ENCODE measurements around the gene POLR3F.
"Not testable (repeated sequence)": the region's sequence is repeated elsewhere in the genome, so short reads cannot be mapped to it uniquely, and the experiment has no call there.

POLR3F gene, protein sequence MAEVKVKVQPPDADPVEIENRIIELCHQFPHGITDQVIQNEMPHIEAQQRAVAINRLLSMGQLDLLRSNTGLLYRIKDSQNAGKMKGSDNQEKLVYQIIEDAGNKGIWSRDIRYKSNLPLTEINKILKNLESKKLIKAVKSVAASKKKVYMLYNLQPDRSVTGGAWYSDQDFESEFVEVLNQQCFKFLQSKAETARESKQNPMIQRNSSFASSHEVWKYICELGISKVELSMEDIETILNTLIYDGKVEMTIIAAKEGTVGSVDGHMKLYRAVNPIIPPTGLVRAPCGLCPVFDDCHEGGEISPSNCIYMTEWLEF

DNA sequence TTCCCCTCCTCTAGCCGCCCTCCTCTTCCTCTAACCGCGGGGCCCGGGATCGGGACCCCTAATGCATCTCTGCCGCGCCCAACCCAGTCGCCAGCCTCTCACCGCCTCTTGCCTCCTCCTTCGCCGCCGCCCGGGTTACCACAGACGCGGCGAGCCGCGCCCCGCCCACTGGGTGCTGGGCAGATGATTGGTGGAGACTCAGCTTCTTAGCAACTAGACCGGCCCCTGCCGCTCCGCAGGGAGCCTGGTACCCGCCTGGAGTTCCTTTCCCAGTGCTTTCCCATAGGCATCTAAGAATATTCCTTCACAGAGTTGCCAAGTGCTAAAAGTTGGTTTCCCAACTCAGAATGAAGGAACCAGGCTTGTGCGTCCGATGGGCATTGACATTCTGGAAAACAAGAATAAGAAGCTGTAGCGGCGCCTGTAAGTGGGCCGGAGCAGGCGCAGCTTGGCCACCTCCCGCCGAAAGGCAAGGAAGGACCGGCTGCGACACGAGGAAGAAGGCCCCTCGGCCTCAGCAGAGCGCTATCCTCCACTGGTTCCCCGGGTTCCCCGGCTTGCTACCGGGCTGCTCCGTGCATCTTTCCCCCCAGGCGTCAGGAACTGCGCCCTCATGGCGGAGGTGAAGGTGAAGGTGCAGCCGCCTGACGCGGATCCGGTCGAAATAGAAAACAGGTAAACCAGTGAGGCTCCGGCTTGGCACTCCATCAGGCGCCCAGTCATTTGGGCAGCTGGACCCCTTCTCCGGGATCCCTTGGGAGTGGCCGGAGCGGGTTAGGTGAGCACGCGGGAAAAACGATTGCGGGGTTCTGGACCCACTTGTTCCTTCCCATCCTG, at the start of gene POLR3F, which contains the start of gene DZANK1:
POLR3F (plus strand) TSS at position 497 of the 837 bp plus-strand sequence; CDS start at position 614, 117 bp downstream.
DZANK1 (minus strand) TSS at position 137 of the 837 bp plus-strand sequence. CDS start 1,672 bp downstream, outside the sequence.
- peak; percentile 95 to 97 for DNase-seq

DNA sequence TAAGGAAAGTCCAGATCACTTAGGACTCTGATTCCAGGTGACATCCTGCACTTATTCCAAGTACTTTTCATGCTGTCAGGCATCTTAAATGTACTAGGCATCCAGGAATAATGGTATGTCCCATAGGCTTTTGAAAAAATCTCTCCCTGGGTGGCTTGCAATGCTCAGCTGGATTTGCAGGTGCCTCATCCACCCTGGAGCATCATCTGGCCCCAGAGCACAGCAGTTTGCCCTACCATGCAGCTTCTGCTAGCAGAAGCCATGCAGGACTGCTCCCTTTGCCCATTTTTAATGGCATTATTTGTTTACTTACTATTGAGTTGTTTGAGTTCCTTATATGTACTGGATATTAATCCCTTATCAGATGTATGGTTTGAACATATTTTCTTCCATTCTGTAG, 45.6 kb upstream of the POLR3F start:
- DNase-seq = no peak

DNA sequence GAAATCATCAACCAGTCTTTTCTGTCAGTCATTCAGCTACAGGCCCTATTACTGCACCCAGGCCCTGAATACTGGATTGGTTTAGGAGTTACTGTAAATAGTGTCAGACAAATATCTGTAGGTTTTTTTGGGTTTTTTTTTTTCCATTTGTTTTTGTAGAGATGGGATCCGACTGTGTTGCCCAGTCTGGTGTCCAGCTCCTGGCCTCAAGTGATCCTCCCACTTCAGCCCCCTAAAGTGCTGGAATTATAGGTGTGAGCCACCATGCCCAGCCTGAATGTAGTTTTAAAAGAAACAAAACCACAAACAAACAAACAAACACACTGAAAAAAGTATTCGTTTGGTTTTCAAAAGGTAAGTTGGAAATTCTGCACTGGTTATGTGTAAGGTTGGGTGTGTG, 40.0 kb upstream of the POLR3F start:
- no peak for DNase-seq

DNA sequence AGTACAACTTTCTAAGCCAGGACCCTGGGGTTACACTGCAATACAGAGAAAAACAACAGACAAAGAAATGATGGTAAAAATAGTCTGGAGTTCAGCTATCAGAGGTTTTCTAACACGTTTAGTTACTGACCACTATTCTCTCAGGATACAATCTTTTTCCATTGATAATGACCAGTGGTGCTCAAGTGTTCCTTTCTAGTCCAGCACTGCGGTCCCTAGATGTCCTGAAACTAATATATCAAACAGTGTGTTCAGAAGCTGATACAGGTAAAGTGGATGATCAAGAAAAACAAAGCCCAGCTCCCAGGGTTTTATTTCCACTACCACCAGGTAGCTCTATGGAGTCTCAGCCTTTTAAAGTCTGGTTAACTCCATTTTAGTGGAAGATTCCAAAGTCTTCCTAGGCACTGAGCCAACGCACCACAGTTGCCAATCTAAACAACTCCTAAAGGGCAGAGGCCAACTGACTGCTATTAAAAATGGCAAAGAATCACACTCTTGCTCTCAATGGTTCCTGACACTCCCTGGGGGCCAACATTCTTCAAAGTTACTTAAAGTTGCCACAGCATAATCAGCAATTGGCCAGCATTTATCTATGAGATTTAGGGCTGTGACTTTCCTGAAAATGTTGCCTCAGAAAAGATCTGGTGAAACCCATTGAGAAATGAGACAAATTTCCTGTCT, 38.6 kb upstream of the POLR3F start:
- DNase-seq = no peak

DNA sequence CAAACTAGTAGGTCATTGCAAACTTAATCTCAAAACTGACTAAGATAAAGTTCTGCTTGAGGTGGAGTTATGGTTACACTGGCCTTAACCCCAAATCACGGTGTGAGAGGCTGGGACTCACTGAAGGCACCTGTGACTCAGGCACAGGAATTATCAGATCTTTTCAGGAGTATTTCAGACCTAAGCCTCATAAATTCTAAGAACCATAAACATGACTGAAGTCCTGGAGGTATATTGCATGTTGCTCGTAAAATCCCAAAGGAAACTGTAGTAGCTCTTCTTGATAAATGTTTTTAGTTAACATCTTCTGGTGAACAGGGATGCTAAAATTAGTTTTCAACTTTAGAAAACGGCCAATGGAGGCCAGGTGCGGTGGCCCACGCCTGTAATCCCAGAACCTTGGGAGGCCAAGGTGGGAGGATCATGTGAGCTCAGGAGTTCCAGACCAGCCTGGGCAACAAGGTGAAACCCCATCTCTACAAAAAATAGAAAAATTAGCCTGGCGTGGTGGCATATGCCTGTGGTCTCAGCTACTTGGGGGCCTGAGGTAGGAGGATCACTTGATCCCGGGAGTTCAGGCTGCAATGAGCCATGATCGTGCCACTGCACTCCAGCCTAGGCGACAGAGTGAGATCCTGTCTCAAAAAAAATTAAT, 36.9 kb upstream of the POLR3F start:
- DNase-seq = no peak

DNA sequence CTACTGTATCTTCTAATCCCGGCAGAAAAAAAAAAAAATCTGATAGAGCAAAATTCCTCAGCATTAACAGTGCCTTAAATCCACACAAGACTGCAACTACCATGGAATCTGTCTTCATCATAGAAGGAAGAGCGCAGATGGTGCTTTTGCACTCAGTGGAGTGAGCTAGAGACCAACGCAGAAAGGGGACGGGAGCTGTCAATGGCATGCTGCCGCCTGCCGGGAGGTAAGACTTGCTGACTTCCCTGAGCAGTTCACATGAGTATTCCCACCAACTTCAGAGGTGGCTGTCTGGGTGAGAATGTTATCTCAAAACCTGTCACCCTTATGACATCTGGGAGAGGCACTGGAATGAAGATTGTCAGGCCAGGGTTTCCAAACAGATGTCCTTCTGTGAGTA, 36.0 kb upstream of the POLR3F start:
- DNase-seq = no peak

DNA sequence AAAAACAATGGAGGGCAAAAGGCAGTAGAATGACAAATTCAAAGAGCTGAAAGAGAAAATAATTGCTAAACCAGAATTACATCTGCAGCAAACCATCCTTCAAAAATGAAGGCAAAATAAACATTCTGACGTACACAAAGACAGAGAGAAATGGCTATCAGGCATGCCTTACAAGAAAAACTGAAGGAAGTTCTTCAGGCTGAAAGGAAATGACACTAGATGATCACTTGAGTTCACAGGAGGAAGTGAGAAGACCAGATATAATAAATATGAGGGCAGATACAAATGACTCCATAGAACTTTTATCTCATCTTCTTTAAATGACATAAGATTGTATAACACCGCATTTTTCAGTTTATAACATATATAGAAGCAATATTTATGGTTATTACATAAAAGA, 30.3 kb upstream of the POLR3F start:
- DNase-seq = no peak

DNA sequence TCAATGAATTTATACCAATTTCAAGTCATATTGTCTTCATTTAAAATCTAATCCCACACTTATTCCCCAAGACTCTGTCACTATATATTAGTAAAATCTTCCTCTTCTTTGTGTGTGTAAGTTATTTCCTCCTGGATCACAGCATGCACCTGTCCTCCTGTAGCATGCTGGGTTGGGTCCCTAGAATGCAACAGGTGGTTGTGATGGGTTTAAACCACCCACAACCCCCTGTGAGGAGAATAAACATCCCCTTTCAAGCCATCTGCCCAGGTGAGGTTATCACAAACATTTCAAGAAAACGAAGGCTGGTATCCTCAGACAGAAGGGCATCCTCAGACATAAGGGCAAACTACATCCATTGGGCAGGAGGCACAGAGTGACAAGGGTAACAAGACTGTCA, 26.8 kb upstream of the POLR3F start:
- DNase-seq = no peak

DNA sequence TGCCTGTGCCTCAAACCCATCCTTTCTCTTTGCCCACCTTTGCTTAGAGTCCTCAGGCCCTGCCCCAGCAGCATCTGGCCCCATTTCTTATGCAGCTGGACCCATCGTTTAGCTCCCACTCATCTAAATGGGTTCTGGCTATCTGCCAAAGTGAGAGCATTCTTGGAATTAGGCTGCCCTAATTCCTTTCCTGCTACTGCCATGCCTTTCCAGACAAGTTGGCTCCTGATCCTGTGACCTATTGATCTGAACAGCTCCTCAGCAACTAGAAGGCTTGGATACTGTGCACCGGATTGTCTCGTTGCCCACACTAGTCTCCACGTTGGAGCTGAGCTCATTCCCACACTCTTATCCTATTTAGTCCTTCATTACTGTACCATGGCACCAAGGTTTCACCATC, 23.3 kb upstream of the POLR3F start:
- peak in 1 of 2 experiments; percentile 10 for DNase-seq

DNA sequence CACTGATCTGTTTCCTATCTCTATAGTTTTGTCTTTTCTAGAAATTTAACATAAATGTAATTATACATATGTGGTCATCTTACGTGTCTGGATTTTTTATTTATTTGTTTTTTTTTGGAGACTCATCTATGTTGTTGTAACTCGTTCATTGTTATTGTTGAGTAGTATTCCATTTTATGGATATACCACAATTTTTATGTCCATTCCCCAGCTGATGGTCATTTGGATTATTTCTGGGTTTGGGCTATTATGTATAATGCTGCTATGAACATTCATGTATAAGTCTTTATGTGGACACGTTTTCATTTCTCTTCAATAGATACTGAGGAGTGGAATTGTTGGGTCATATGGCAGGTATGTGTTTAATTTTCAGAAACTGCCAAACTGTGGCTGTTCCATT, 10.6 kb upstream of the POLR3F start:
- DNase-seq = no peak

DNA sequence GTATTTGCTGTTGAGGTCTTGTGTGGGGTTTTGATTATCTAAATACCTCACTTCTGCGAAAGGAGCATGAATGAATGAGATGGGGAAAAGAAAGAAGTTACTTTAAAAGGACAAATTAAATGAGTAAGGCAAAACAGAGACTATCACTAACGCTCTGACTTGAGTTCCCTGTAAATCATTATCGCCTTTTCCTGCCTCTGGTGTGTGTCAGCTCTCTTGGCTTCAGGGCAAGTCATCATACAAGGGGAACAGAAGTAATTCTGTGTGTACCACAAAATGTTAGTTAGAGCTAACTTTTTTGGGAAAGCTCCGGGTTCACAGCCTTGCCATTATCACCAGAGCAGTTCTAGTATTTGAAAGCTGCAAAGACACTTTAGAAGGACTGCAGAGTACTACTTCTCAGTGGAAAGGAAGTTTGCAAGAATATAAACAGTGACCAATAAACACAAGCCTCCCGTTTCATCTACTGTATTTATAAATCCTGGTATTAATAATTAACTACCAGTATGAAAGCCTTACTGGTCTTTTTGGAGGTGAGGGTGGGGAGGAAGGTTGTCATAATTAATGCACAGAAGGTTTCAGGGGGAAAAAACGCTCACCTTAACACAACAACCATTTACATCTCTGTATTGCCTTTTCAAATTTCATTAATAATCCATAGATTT, 1.5 kb upstream of the POLR3F start:
- DNase-seq = no peak

DNA sequence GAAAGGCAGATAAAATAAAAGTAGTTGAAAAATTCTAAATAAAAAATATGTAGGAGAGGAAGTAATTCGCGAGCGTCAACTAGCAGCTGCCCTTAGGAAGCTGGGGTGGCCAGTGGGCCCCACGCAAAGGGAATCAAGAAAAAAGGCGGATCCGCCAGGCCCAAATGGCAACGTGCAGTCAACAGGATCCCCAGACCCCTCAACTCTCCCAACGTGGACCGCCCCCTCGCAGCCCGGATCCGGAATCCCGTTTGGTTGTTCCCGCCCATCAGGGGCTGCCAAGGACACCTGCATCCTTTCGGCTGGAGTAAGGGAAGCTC, 656 bp upstream of the POLR3F start:
- peak in 1 of 2 experiments; percentile 55 for DNase-seq

DNA sequence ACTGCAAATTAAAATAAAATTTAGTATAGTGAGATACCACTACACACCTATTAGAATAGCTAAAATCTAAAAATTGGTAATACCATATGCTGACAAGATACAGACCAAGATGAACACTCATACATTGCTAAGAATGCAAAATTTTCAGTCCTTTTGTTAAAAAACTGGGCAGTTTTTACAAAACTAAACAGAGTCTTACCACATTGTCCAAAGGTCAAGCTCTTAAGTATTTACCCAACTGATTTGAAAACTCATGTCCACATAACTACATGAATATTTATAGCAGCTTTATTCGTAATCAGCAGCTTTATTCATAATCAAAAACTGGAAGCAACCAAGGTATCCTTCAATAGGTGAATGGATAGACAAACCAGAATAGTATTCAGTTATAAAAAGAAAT, 10.0 kb downstream of the POLR3F start:
- no peak for DNase-seq

DNA sequence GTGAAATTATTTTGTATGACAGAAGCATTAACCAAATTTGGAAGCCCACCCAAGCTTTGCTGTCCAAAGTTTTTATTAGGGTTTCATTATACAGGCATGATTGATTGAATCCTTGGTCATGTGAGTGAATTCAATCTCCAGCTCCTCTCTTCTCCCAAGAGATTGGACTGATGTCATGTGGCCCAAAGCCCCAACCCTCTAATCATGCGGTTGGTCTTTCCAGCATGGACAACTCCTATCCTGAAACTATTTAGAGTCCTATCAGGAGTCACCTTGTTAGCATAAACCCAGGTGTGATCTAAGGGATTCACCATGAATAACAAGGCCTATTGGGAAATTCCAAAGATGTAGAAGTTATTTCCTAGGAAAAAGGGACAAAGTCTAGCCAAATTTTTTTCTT, 10.6 kb downstream of the POLR3F start:
- no peak for DNase-seq

DNA sequence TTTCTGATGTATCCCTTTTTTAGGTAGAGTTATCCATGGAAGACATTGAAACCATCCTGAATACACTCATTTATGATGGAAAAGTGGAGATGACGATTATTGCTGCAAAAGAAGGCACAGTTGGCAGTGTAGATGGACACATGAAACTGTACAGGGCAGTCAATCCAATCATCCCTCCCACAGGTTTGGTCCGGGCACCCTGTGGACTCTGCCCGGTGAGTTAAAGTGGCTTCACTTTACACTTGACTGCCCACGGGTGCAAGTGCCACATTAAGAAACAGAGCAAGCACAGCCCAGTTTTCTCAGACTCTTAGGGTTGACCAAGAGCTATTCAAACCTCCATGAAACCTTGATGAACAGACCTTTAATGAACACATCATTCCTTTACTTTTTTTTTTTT, 14.4 kb downstream of the POLR3F start:
- no peak for DNase-seq

DNA sequence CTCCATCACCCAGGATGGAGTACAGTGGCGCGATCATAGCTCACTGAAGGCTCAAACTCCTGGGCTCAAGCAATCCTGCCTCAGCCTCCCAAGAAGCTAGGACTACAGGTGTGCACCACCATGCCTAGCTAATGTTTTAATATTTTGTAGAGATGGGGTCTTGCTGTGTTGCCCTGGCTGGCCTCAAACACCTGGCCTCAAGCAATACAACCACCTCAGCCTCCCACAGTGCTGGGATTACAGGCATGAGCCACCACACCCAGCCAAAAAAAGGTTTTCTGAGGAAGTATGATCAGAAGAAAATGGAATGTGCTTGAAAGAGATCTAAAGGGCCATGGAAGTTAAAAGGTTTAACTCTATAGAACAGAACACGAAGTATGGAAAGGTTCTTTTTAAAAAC, 21.1 kb downstream of the POLR3F start:
- no peak for DNase-seq

DNA sequence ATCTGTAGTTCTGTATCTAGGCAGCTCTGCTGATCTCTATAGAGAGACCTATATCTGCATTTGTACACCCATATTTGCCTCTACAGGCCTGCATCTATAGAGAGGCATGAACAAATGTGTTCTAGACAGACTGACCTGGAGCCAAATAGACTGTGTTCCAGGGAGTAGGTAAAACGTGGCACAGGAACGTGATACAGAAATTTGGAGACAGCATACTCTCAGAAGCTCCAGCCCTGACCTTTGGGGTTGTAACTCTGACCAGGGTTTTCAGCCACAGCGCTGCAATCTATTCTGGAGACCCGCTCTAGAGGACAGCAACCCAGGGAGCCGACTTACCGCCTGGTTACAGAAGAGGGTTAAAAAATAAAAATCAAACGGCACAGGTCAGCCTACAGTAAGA, 28.9 kb downstream of the POLR3F start:
- no peak for DNase-seq

DNA sequence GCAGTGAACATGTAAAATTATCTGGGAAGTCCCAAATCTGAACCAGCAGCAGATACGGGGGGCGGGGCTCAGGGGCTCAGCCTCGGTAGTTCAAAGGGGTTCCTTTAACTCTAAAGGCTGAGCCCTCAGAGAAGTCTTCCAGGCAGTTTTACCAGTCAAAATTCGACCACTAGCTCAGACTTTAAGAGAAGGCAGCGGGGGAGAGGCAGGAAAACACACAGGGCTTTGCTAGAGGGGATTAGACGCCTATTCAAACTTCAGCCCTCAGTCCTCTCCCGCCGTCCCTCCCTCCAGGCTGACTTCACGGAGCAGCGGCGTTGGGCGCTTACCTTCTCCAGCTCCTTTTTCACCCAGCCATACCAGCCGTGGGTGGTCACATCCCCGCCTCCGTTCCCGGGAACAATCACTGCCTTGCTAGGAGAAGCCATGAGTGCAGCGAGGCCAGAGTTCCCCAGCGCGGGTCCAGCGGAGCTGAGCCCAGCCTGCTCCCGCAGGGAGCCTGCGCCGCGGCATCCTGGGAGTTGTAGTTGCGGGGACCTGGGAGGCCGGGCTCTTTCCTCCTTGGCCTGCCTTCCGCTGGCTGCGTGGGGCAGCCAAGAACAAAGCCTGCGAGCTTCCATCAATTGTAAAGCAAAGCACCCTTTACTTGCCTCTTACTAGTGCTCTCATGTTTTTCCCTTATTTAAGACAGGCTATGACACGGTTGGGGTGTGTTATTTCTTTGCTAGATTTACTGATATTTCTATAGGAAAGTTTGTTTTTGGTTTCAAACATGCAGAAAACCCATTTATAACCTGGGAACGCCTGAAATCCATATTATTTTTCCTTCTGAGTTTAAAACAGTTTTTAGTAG, 29.8 kb downstream of the POLR3F start, which contains the start of gene RBBP9:
RBBP9 (minus strand) TSS at position 486 of the 853 bp plus-strand sequence; CDS start at position 428, 58 bp downstream.
- peak; percentile 79 to 91 for DNase-seq

DNA sequence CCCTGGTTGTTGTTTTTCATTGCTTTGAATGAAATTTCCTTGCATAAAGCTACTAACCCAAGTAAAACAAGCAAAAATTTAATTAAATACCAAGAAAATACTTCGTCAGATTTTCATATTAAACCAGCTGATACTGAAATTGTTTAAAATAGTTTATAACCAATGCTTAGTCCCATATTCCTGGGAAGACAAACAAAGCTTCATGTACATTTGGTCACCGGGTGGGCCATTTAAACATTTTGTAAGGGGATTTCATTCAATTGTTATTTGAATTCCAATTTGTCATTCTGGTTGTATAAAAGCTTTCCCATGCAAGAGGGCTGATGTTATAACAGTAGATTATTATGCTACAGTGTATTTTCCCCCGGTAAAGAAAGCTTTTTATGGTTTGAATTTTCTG, 30.4 kb downstream of the POLR3F start:
- DNase-seq = no peak

DNA sequence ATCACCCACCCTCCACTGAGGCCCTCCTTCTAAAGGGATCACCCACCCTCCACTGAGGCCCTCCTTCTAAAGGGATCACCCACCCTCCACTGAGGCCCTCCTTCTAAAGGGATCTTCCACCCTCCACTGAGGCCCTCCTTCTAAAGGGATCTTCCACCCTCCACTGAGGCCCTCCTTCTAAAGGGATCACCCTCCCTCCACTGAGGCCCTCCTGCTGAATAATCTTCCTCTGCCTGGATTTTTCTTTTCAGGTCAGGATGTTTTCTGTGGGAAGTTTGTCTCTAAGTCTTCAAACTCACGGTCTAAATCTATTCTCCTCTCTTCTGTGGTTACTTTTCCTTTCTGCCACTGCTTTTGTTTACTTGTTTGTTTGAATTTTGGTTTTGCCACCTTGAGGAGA, 34.5 kb downstream of the POLR3F start:
- DNase-seq = not testable (repeated sequence)

DNA sequence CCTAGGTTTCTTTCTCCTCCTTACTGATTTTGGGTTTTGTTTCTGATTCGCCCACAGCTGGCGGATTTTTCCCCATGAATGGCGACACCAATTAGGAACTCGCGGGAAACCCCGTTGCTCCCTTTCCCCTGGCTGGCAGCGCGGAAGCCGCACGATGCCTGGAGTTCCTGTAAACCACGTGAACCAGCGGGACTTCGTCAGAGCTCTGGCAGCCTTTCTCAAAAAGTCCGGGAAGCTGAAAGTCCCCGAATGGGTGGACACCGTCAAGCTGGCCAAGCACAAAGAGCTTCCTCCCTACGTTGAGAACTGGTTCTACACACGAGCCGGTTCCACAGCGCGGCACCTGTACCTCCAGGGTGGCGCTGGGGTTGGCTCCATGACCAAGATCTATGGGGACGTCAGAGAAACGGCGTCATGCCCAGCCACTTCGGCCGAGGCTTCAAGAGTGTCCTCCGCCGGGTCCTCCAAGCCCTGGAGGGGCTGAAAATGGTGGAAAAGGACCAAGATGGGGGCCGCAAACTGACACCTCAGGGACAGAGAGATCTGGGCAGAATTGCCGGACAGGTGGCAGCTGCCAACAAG, 37.4 kb downstream of the POLR3F start:
- no peak for DNase-seq

Measured in NCI-H2081 (cell line).